Hematopoietic multipotent progenitor cell (in vitro differentiated cells): ENCODE measurements around the gene GALC. TPM values are rescaled to one million over a fixed set of nuclear protein-coding genes. Genes with fewer than 3 reads are reported as not detected.

ENCODE experiments used
- DNase-seq, 3 donors: peaks; one replicate each; pipeline ENCODE4 v3.0.0-alpha.2; 2011 to 2015; ENCODE audit warnings: low read depth in 2 of 3, low spot score in 2 of 3
- total RNA-seq: library from RNA; depleted of rRNA; stranded (reverse); fragments of >200 nt; gene quantifications from one replicate; pipeline ENCODE4 v1.2.3, GENCODE V29; 2012

The GALC gene
- total RNA-seq, 1 donor, result 24.5 TPM

GRCh38 chr14:87966816-87967215 lies 26.2 kb downstream of the GALC start:
- no peak for DNase-seq

- no peak for DNase-seq
Observed at GRCh38 chr14:87961246-87961645, 31.7 kb downstream of the GALC start.

DNA sequence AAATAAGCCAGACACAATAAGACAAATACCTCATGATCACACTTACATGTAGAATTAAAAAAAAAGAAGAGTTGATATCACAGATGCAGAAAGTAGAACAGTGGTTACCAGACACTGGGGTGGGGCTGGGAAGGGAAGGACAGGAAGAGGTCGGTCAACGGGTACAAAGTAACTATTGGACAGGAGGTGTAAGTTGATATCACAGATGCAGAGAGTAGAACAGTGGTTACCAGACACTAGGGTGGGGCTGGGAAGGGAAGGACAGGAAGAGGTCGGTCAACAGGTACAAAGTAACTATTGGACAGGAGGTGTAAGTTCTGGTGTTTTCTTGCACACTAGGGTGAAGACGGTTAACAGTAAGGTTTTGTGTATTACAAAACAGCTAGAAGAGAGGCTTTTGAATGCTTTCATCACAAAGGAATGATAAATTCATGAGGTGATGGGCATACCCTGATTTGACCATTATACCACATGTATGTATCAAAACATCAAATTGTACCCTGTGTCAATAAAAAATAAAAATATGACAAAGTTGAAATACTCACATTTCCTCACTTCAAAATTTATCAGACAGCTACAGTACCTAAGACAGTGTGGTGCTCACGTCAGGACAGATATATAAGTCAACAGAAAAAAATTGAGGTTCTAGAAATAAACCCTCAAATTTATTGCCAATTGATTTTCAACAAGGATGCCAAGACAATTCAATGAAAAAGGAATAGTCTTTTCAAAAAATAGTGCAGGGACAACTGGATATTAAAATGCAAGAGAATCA lies 32.8 kb downstream of the GALC start:
- DNase-seq, result no peak

DNA sequence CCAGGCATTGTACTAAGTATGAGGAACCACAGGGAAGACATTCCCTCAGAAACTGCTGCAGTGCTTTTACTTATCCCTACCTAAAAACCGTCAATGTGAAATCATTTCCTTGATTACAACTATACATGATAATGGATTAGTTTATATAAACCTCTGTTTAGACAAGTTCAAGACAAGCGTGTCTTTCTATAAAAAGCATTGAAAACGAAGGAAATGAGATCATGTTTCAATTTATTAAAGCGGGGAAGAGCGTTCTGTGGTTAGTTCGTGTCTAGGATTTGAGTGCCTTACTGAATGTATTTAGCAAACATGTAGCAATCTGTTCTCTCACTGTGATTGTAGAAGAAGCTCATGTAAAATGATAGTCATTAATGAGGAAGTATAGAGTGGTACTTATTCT lies 37.5 kb downstream of the GALC start:
- no peak for DNase-seq

GRCh38 chr14:87952307-87953094 lies 40.5 kb downstream of the GALC start:
- peak in 2 of 3 donors; percentile 7 to 33 for DNase-seq

DNA sequence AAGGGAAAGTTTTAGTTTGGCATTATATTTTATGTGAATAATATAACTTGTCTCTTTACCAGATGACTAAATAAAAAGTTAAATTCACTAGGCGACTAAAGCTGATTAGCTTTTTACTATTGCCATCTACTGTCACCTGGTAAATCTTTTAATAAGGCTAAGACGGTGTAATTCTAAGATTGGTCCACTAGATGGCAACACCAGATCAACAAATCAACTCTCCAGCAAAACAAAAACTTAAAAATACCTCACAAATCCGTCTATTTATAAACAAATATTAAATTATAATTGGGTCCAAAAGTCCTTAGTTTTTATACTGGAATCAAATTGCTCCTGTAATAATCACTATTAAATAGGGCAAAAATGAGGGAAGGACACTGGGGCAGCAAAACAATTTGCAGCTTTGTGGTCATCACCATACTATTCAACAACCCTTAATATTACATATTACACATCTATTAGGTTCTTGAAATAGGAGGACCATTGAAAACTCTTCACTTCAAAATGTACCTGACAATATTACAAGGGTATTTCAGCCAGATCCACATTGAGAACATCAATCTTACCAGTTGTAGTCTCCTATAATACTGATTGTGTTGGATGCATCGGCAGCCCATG lies 47.9 kb downstream of the GALC start:
- DNase-seq, result peak; percentile 11 to 78 (median 42)

GRCh38 chr14:87940894-87941293 lies 52.1 kb downstream of the GALC start:
- DNase-seq, result no peak

DNA sequence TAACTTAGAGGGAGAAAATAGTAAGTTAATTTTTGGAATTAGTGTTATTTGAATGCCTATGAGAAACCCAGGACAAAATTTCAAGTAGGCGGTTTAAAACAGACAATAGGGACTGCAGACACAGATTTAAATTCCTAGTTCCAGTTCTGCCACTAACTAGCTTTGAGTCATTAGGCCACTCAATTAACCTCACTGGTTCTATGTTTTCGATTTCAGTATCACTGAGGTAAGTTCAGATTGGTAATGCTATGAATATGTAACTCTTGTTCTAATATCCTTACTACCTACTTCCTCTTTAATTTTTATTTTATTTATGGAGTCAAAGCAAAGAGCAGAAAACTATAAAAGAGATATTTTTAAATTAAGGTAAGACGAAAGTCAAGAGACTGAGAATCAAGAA lies 52.6 kb downstream of the GALC start:
- no peak for DNase-seq

- DNase-seq, result no peak
Observed at GRCh38 chr14:87935886-87936285, 57.1 kb downstream of the GALC start.

DNA sequence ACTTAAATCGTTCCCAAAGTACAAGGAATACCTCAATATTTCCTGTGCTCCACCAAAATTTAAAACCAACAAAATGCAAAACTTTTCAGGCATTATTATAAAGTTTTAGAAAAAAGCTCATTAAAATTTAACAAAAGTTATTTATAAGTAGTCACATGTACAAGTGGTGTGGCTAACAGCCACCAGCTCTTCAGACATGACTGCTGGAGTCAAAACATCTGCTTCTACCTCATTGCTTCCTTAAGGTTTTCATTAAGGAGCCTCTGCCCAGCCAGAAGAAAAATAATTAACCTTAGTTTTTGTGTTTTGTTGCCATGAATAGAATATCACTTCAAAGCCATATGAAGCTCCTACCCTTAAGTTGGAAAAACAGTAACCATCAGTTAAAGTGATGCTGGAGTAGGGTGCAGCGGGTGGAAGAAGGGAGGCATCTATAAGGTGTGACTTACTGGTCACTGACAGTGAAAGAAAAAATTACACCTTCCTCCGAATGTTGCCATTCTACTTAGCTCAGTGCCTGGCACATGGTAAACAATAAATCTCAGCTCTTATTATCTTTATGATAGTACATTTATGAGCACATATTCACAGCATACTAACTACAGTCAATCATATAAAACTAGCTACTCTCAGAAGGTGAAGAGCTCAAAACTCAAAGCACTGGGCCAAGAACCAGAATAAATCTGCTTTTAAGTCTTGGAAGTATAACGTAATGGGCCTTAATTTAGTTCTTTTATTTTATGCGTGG lies 57.7 kb downstream of the GALC start:
- no peak for DNase-seq

GRCh38 chr14:87934185-87934584 lies 58.8 kb downstream of the GALC start:
- DNase-seq, result no peak

- DNase-seq, result no peak
Observed at GRCh38 chr14:87916886-87917275, 76.1 kb downstream of the GALC start.

DNA sequence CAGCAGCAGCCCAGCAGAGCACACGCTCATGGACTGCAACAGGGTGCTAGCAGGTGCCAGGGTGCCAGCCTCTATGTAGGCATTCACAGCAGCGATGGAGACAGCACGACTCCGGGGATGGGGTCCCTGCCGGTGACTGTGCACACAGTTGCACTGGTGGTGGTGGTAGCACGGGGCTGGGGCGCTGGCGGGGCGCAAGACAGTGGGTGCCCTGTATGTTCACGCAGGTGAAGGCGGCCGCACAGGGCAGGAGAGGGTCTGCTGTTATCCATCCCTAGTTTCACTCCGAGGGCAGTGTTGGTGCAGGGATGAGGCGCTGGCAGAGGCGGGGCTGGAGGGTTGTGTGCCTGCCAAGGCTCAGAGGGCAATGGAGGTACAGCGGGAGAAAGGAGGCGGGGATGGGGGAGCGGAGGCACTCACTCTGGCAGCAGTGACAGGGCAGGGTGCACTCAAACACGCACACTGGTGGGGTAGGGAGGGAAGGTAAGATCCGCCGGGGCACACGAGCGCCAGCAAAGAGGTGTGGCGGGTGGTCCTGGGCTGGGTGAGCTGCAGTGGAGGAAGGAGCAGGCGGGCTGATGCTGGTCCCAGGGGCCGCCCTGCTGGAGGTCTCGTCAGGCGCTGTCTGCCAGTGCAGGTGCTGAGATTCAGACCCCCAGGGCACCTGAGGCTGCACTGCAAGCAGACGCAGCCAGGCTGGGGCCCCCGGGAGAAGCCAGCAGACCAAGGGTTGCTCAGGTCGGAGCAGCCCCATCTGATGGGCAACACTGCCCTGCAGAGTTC lies 76.7 kb downstream of the GALC start:
- DNase-seq, result no peak

DNA sequence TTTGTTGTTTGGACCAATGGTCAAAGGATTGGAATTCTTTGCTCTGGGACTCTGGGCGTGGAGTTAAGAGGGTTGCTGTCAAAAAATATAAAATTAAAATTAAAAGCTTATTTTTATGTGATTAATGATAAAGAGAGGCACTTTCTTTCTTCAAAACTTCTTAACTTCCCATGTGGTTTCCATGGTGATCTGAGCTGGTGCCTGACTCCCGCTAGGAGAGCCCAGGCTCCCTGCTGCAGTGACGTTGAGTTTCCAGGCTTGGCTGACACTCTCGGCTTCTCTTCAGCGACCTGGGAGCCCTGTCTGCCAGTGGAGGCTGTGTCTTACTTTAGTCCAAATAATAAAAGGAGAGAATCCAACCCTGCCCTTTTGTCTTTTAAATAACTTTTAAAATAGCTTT lies 84.4 kb downstream of the GALC start:
- DNase-seq, result no peak

- DNase-seq, result no peak
Observed at GRCh38 chr14:87901652-87902051, 91.3 kb downstream of the GALC start.

- DNase-seq, result no peak
Observed at GRCh38 chr14:87901236-87901635, 91.7 kb downstream of the GALC start.

DNA sequence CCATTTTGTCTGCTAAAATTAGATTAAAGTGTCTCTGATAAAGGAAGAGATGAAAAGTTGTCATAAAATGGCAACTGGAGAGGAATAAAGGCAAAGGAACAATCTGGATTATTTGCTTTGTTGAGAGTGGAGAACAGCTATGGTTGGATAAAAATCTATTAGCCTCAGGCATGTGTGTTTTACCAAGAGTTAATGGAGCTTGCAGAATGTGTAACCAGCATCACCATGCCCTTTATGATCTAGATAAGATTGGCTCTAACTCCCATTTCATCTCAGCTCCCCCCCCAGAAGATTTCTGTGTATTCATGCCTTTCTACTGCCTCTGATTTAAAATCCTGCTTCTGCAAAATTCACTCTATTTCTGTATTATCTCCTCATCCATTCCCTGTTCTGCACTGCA lies 93.8 kb downstream of the GALC start:
- no peak for DNase-seq

- no peak for DNase-seq
Observed at GRCh38 chr14:87898301-87898700, 94.7 kb downstream of the GALC start.

- DNase-seq, result peak in 2 of 3 donors; percentile 17 to 55
Observed at GRCh38 chr14:87896393-87897380, 96.3 kb downstream of the GALC start.
